Sigmoid colon (tissue), 4 donors: ENCODE measurements around the gene PRRX1.

Source experiments
- POLR2AphosphoS5 ChIP-seq, 4 donors: sonication (generic); formaldehyde crosslinking; IDR thresholded peaks; one replicate each; pipeline ENCODE4 v1.6.1; 2017; ENCODE audit warnings: antibody characterized with exemption in 4 of 4
- TF ChIP-seq, protein P1 (sequence below), 4 experiments: fragments of 450-650 bp in 3 of 4; fragments of 200-600 bp in 1 of 4; IDR thresholded peaks; one replicate each; pipeline ENCODE4 v1.5.1; 2016 to 2019; ENCODE audit warnings: antibody characterized with exemption in 4 of 4, mild to moderate bottlenecking in 3 of 4, moderate library complexity in 2 of 4

DNA sequence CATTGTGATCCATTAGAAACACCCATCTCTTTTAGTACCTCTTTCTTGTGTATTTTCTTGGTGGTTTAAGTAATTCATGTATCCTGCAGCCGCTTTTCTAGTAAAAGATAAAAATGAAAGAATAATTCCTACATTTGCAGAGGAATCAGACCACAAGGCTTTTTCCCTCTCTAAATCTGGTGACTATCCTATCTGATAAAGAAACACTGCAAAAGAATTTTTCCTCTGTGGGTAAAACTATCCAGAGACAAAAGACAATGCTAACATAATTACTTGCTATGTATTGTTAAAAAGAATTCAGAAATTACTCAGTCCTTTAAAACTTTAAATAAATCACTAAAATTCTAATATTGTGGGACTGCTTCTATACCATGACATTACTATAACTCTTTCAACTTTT lies 51.0 kb downstream of the PRRX1 start:
- TF ChIP-seq POLR2AphosphoS5 (IDR thresholded peaks at IDR 0.05), result no peak
- TF ChIP-seq, protein P1, sequence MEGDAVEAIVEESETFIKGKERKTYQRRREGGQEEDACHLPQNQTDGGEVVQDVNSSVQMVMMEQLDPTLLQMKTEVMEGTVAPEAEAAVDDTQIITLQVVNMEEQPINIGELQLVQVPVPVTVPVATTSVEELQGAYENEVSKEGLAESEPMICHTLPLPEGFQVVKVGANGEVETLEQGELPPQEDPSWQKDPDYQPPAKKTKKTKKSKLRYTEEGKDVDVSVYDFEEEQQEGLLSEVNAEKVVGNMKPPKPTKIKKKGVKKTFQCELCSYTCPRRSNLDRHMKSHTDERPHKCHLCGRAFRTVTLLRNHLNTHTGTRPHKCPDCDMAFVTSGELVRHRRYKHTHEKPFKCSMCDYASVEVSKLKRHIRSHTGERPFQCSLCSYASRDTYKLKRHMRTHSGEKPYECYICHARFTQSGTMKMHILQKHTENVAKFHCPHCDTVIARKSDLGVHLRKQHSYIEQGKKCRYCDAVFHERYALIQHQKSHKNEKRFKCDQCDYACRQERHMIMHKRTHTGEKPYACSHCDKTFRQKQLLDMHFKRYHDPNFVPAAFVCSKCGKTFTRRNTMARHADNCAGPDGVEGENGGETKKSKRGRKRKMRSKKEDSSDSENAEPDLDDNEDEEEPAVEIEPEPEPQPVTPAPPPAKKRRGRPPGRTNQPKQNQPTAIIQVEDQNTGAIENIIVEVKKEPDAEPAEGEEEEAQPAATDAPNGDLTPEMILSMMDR (IDR thresholded peaks at IDR 0.05), result no peak
